ENCODE data around the gene SKI. TPM values are rescaled to one million over a fixed set of nuclear protein-coding genes. Genes with fewer than 3 reads are reported as not detected.

SKI gene
- total and polyA plus RNA-seq, 2 of the 8 experiments (the other 6 are each of a cell fraction or from before 2014, with no cell fraction given): 8.3 to 87.6 TPM

GRCh38 chr1:2212532-2213491, 15.3 kb upstream of the SKI start (continued):
- TF ChIP-seq NANOG (IDR thresholded peaks at IDR 0.05; ENCODE audit: insufficient read depth, low read depth, low read length, poor library complexity, severe bottlenecking): no peak
- TF ChIP-seq RAD21 (IDR thresholded peaks at IDR 0.05 in 1 of 2, conservative IDR thresholded peaks at IDR 0.05 in 1 of 2; ENCODE audit: low read depth in 2 of 2, low read length in 2 of 2): peak in 1 of 2 experiments; percentile 43; a peak in 2 of 4 replicates
- no peak for TF ChIP-seq RXRA (IDR thresholded peaks at IDR 0.05; ENCODE audit: insufficient read depth, low read depth, low read length)
- TF ChIP-seq TAF1 (IDR thresholded peaks at IDR 0.05; ENCODE audit: low read depth, low read length): peak; percentile 64
- peak; percentile 53 for TF ChIP-seq TBP (IDR thresholded peaks at IDR 0.05; ENCODE audit: low read depth, low read length)
- TF ChIP-seq RFX5 (IDR thresholded peaks at IDR 0.05; ENCODE audit: borderline replicate concordance, low read depth, low read length): no peak
- peak; percentile 93 for TF ChIP-seq JUN (IDR thresholded peaks at IDR 0.05; ENCODE audit: low read depth, low read length)
- TF ChIP-seq SP4 (IDR thresholded peaks at IDR 0.05; ENCODE audit: low read length): no peak
- peak in 1 of 2 experiments; percentile 87; a peak in 2 of 3 replicates for TF ChIP-seq POLR2A (IDR thresholded peaks at IDR 0.05; ENCODE audit: control extremely low read depth in 1 of 2, low read depth in 2 of 2, low read length in 2 of 2)
- TF ChIP-seq CTBP2 (IDR thresholded peaks at IDR 0.05; ENCODE audit: borderline replicate concordance, insufficient read depth, insufficient read length, low read length): peak; percentile 19
- no peak for TF ChIP-seq SP2 (IDR thresholded peaks at IDR 0.05; ENCODE audit: low read length)
- peak; percentile 88 for TF ChIP-seq RBBP5 (IDR thresholded peaks at IDR 0.05; ENCODE audit: borderline replicate concordance, low read depth, low read length)
- TF ChIP-seq PHF8 (conservative IDR thresholded peaks at IDR 0.05; ENCODE audit: low read depth, low read length): peak; percentile 65; the same call in 1 of the 2 replicates
- peak; percentile 92 for TF ChIP-seq TEAD4 (IDR thresholded peaks at IDR 0.05; ENCODE audit: low read depth, low read length)
- peak; percentile 80 for TF ChIP-seq YY1 (IDR thresholded peaks at IDR 0.05; ENCODE audit: low read depth, low read length)
- TF ChIP-seq SIX5 (IDR thresholded peaks at IDR 0.05; ENCODE audit: low read depth, low read length): no peak
- TF ChIP-seq CEBPB (IDR thresholded peaks at IDR 0.05; ENCODE audit: low read depth, low read length): no peak
- no peak for TF ChIP-seq HDAC6 (IDR thresholded peaks at IDR 0.05; ENCODE audit: low read depth, low read length)
- no peak for TF ChIP-seq FOSL1 (IDR thresholded peaks at IDR 0.05; ENCODE audit: insufficient read depth, low read depth, low read length)
- peak; percentile 96 for TF ChIP-seq ASH2L (IDR thresholded peaks at IDR 0.05; ENCODE audit: low read length)
- TF ChIP-seq BRCA1 (IDR thresholded peaks at IDR 0.05; ENCODE audit: low read depth, low read length): no peak
- no peak for TF ChIP-seq BCL11A (IDR thresholded peaks at IDR 0.05; ENCODE audit: low read depth in 2 of 2, low read length in 2 of 2)

All from H1 (cell line).